Neural cell (in vitro differentiated cells): Measurements from ENCODE around the gene TP53AIP1. TPM values are rescaled to one million over a fixed set of nuclear protein-coding genes. Genes with fewer than 3 reads are reported as not detected.

Source experiments
- H2AFZ ChIP-seq: fragments of 200-600, 300-800 bp; sonication (generic), shearing (Covaris generic); 2 replicates; pipeline ENCODE4 v1.6.0; 2014; ENCODE audit warnings: low read depth, mild to moderate bottlenecking, antibody characterized with exemption, low read length, moderate library complexity
- H3F3A ChIP-seq: fragments of 200-600 bp; shearing (Covaris generic); 2 replicates; pipeline ENCODE4 v1.6.1; 2016; ENCODE audit warnings: mild to moderate bottlenecking, moderate library complexity, mixed read lengths, antibody characterized with exemption, low read length; ENCODE audit not compliant: insufficient read depth, poor library complexity, severe bottlenecking
- H3K27ac ChIP-seq: fragments of 200-600, 300-800 bp; sonication (generic), shearing (Covaris generic); 2 replicates; pipeline ENCODE4 v1.5.1; 2014; ENCODE audit warnings: mild to moderate bottlenecking, low read length, moderate library complexity
- H3K27me3 ChIP-seq: fragments of 300-800, 200-600 bp; sonication (generic), shearing (Covaris generic); 2 replicates; pipeline ENCODE4 v1.6.0; 2014; ENCODE audit warnings: mild to moderate bottlenecking, low read depth, low read length, moderate library complexity; ENCODE audit not compliant: insufficient read depth
- H3K36me3 ChIP-seq: fragments of 300-800, 200-600 bp; sonication (generic), shearing (Covaris generic); 2 replicates; pipeline ENCODE4 v1.5.1; 2014; ENCODE audit warnings: mild to moderate bottlenecking, antibody characterized with exemption, low read length, moderate library complexity; ENCODE audit not compliant: insufficient read depth
- H3K4me2 ChIP-seq: fragments of 300-800, 200-600 bp; sonication (generic), shearing (Covaris generic); 2 replicates; pipeline ENCODE4 v1.6.0; 2014; ENCODE audit warnings: mild to moderate bottlenecking, low read length
- H3K4me3 ChIP-seq: fragments of 300-800, 200-600 bp; sonication (generic), shearing (Covaris generic); 2 replicates; pipeline ENCODE4 v1.5.1; 2014; ENCODE audit warnings: mild to moderate bottlenecking, low read length, moderate library complexity
- H3K79me2 ChIP-seq: fragments of 200-600 bp; shearing (Covaris generic); replicated peaks from 2 replicates; pipeline ENCODE4 v1.6.0; 2014; ENCODE audit warnings: mild to moderate bottlenecking, low read length, moderate library complexity; ENCODE audit not compliant: insufficient read depth
- H3K9ac ChIP-seq: fragments of 300-800, 200-600 bp; sonication (generic), shearing (Covaris generic); 2 replicates; pipeline ENCODE4 v1.6.1; 2016; ENCODE audit warnings: mild to moderate bottlenecking, low read length, mixed read lengths
- H3K9me2 ChIP-seq: fragments of 200-600 bp; shearing (Covaris generic); 2 replicates; pipeline ENCODE4 v1.6.1; 2016; ENCODE audit warnings: mild to moderate bottlenecking, low read length, mixed read lengths; ENCODE audit not compliant: insufficient read depth
- H3K9me3 ChIP-seq: fragments of 200-600, 300-800 bp; sonication (generic), shearing (Covaris generic); 2 replicates; pipeline ENCODE4 v1.6.1; 2016; ENCODE audit warnings: mild to moderate bottlenecking, mixed run types, low read length, moderate library complexity, mixed read lengths
- H4K20me1 ChIP-seq: fragments of 200-600 bp; shearing (Covaris generic); 2 replicates; pipeline ENCODE4 v1.6.1; 2016; ENCODE audit warnings: mild to moderate bottlenecking, mixed run types; ENCODE audit not compliant: insufficient read depth
- EP300 ChIP-seq: fragments of 450-650 bp; conservative IDR thresholded peaks from 2 replicates; pipeline ENCODE4 v1.6.1; 2014; ENCODE audit warnings: antibody characterized with exemption, mild to moderate bottlenecking, moderate library complexity; ENCODE audit not compliant: poor library complexity, severe bottlenecking
- EZH2 ChIP-seq: fragments of 200-600, 300-800 bp; shearing (Covaris generic), sonication (generic); IDR thresholded peaks from 2 replicates; pipeline ENCODE4 v1.6.1; 2014; ENCODE audit warnings: antibody characterized with exemption, low read length, borderline replicate concordance, mild to moderate bottlenecking; ENCODE audit not compliant: insufficient read depth, poor library complexity, severe bottlenecking
- MXI1 ChIP-seq: fragments of 450-650 bp; conservative IDR thresholded peaks from 2 replicates; pipeline ENCODE4 v1.6.1; 2014; ENCODE audit warnings: antibody characterized with exemption, mild to moderate bottlenecking; ENCODE audit not compliant: poor library complexity, severe bottlenecking
- POLR2AphosphoS5 ChIP-seq: IDR thresholded peaks from 2 replicates; pipeline ENCODE4 v1.6.1; 2012
- RAD21 ChIP-seq: fragments of 450-650 bp; conservative IDR thresholded peaks from 2 replicates; pipeline ENCODE4 v1.6.1; 2014; ENCODE audit warnings: antibody characterized with exemption, mild to moderate bottlenecking, moderate library complexity
- SMC3 ChIP-seq: fragments of 450-650 bp; conservative IDR thresholded peaks from 2 replicates; pipeline ENCODE4 v1.6.1; 2014; ENCODE audit warnings: antibody characterized with exemption, mild to moderate bottlenecking, moderate library complexity; ENCODE audit not compliant: poor library complexity
- TAF1 ChIP-seq: IDR thresholded peaks from 2 replicates; pipeline ENCODE4 v1.6.1; 2012; ENCODE audit warnings: low read depth
- polyA plus RNA-seq: library from polyadenylated mRNA; depleted of rRNA; stranded (reverse); fragments of >200 nt; gene quantifications from 2 replicates; pipeline ENCODE4 v1.2.3, GENCODE V29; 2014
- TF ChIP-seq, protein P1 (sequence below): fragments of 450-650 bp; IDR thresholded peaks from 2 replicates; pipeline ENCODE4 v1.5.1; 2014; ENCODE audit warnings: antibody characterized with exemption, mild to moderate bottlenecking, moderate library complexity; ENCODE audit not compliant: poor library complexity, severe bottlenecking
- TF ChIP-seq, protein P2 (sequence below): IDR thresholded peaks from 2 replicates; pipeline ENCODE4 v1.6.1; 2012; ENCODE audit warnings: borderline replicate concordance

TP53AIP1 gene
- polyA plus RNA-seq, 1 donor from 2014 or later: 0.68 TPM

DNA sequence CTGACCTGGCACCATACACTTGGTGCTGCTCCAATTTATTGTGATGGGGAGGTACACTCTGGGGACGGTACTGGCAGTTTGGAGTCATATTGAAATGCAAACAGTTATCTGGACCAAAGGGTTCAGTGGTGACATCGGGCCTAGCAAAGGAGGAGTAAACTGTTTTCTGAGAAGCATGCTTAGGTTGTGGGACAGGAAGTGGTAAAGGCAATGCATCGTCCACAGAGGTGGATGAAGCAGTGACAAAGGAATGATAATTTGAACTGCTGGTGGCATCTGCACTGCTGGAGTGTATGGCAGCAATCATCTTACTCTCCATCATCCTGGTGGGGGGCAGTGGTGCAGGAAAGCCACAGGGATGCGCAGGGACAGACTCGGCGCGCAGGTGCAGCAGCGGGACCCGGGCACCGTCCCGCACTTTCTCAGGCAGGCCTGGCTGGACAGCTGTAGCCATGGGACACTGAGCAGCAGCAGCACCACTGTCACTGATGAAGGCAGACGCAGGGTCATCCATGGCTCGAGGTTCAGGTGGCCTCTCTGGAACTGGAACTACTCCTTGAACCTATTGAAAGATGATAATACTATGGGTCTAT, 28.0 kb upstream of the TP53AIP1 start:
- Histone ChIP-seq H3K9me2 (no peaks in the 10 kb centered on the region), H3K4me2 (no peak overlapping the region), H3K79me2 (no peaks in the 10 kb centered on the region), H3F3A (no peaks in the 10 kb centered on the region), H3K27ac (no peak overlapping the region), H2AFZ (no peak overlapping the region), H3K27me3 (no peaks in the 10 kb centered on the region), H3K9ac (no peak overlapping the region), H3K36me3 (peaks cover 14% of the 10 kb centered on the region), H3K4me3 (no peak overlapping the region), H4K20me1 (no peaks in the 10 kb centered on the region), H3K9me3 (no peaks in the 10 kb centered on the region)
- TF ChIP-seq EZH2 (no peak), TAF1 (no peak), SMC3 (no peak), EP300 (no peak), RAD21 (no peak), MXI1 (no peak), POLR2AphosphoS5 (no peak)
- TF ChIP-seq, protein P1, sequence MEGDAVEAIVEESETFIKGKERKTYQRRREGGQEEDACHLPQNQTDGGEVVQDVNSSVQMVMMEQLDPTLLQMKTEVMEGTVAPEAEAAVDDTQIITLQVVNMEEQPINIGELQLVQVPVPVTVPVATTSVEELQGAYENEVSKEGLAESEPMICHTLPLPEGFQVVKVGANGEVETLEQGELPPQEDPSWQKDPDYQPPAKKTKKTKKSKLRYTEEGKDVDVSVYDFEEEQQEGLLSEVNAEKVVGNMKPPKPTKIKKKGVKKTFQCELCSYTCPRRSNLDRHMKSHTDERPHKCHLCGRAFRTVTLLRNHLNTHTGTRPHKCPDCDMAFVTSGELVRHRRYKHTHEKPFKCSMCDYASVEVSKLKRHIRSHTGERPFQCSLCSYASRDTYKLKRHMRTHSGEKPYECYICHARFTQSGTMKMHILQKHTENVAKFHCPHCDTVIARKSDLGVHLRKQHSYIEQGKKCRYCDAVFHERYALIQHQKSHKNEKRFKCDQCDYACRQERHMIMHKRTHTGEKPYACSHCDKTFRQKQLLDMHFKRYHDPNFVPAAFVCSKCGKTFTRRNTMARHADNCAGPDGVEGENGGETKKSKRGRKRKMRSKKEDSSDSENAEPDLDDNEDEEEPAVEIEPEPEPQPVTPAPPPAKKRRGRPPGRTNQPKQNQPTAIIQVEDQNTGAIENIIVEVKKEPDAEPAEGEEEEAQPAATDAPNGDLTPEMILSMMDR: no peak
- TF ChIP-seq, protein P2, sequence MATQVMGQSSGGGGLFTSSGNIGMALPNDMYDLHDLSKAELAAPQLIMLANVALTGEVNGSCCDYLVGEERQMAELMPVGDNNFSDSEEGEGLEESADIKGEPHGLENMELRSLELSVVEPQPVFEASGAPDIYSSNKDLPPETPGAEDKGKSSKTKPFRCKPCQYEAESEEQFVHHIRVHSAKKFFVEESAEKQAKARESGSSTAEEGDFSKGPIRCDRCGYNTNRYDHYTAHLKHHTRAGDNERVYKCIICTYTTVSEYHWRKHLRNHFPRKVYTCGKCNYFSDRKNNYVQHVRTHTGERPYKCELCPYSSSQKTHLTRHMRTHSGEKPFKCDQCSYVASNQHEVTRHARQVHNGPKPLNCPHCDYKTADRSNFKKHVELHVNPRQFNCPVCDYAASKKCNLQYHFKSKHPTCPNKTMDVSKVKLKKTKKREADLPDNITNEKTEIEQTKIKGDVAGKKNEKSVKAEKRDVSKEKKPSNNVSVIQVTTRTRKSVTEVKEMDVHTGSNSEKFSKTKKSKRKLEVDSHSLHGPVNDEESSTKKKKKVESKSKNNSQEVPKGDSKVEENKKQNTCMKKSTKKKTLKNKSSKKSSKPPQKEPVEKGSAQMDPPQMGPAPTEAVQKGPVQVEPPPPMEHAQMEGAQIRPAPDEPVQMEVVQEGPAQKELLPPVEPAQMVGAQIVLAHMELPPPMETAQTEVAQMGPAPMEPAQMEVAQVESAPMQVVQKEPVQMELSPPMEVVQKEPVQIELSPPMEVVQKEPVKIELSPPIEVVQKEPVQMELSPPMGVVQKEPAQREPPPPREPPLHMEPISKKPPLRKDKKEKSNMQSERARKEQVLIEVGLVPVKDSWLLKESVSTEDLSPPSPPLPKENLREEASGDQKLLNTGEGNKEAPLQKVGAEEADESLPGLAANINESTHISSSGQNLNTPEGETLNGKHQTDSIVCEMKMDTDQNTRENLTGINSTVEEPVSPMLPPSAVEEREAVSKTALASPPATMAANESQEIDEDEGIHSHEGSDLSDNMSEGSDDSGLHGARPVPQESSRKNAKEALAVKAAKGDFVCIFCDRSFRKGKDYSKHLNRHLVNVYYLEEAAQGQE: no peak

DNA sequence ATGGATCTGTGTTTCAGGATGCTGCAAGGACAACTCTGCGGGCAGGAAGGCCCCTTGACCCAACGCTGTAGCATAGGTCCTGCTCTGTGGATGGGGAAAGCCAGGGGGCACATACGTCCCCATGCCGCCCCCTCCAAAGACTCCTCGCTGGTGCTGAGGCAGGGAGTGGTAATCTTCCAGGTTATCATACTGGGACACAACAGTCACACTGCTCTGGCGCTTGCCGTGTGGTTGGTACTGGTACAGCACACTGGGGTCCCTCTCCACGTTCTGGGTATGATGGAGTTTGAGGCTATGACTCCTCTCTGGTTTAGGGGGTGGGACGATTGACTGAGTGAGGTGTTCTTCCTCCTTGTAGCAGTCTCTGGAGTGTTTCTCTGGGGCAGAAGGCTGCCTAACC, 26.2 kb upstream of the TP53AIP1 start:
- H3K4me3 ChIP-seq: no peak overlapping the region

More for the DNA sequence above, 26.2 kb upstream of the TP53AIP1 start:
- TF ChIP-seq SMC3: no peak
- no peak for TF ChIP-seq MXI1
- TF ChIP-seq RAD21: no peak
- TF ChIP-seq, protein P2: no peak
- TF ChIP-seq POLR2AphosphoS5: no peak
- TF ChIP-seq EP300: no peak
- TF ChIP-seq TAF1: no peak
- TF ChIP-seq EZH2: no peak
- TF ChIP-seq, protein P1: no peak
- Histone ChIP-seq H3F3A (no peaks in the 10 kb centered on the region), H3K27me3 (no peaks in the 10 kb centered on the region), H3K79me2 (no peaks in the 10 kb centered on the region), H3K27ac (no peak overlapping the region), H3K9me2 (no peaks in the 10 kb centered on the region), H4K20me1 (no peaks in the 10 kb centered on the region), H3K4me2 (no peak overlapping the region), H3K36me3 (peaks cover 14% of the 10 kb centered on the region), H3K9me3 (no peaks in the 10 kb centered on the region), H2AFZ (no peak overlapping the region), H3K9ac (no peak overlapping the region)
